HG02970 (cell line): Measurements from ENCODE around the gene NPEPL1.

Experiments used
- ATAC-seq: cut with Tn5 transposase; IDR thresholded peaks from one replicate; pipeline ENCODE4 v1.9.1; 2021; ENCODE audit warnings: mild to moderate bottlenecking, moderate library complexity, moderate number of reproducible peaks; ENCODE audit not compliant: unreplicated experiment, low FRiP score

NPEPL1 gene

GRCh38 chr20:58677808-58678207, 14.8 kb upstream of the NPEPL1 start:
- no peak for ATAC-seq

- no peak for ATAC-seq
Observed at GRCh38 chr20:58678806-58679205, 13.8 kb upstream of the NPEPL1 start.

- no peak for ATAC-seq
Observed at GRCh38 chr20:58682656-58683531, 9.7 kb upstream of the NPEPL1 start.

GRCh38 chr20:58684291-58684690, 8.3 kb upstream of the NPEPL1 start:
- no peak for ATAC-seq

GRCh38 chr20:58685988-58686387, 6.6 kb upstream of the NPEPL1 start:
- ATAC-seq, result no peak

GRCh38 chr20:58688414-58688813, 4.2 kb upstream of the NPEPL1 start:
- no peak for ATAC-seq

- no peak for ATAC-seq
Observed at GRCh38 chr20:58688840-58689239, 3.8 kb upstream of the NPEPL1 start.

- ATAC-seq, result no peak
Observed at GRCh38 chr20:58690396-58691135, 2.0 kb upstream of the NPEPL1 start.

GRCh38 chr20:58691773-58692578, 624 bp upstream of the NPEPL1 start:
- no peak for ATAC-seq

- ATAC-seq, result peak; percentile 15
Observed at GRCh38 chr20:58693226-58694006, 816 bp downstream of the NPEPL1 start.

GRCh38 chr20:58694241-58695083, 1.9 kb downstream of the NPEPL1 start:
- ATAC-seq, result no peak

GRCh38 chr20:58695084-58695722, 2.6 kb downstream of the NPEPL1 start:
- no peak for ATAC-seq

GRCh38 chr20:58695895-58696375, 3.3 kb downstream of the NPEPL1 start:
- ATAC-seq, result no peak

- ATAC-seq, result no peak
Observed at GRCh38 chr20:58696411-58696961, 3.9 kb downstream of the NPEPL1 start.

GRCh38 chr20:58697201-58697866, 4.7 kb downstream of the NPEPL1 start:
- ATAC-seq, result no peak

GRCh38 chr20:58697867-58698703, 5.5 kb downstream of the NPEPL1 start:
- ATAC-seq, result no peak
